Panc1 (cell line): ENCODE measurements around the gene ZNF516. TPM values are rescaled to one million over a fixed set of nuclear protein-coding genes. Genes with fewer than 3 reads are reported as not detected.

Source experiments
- ATAC-seq: fragments of 200-7000 bp; cut with Tn5 transposase; 2 replicates; pipeline ENCODE4 v1.9.1; 2020; ENCODE audit warnings: mild to moderate bottlenecking, moderate library complexity
- BruUV-seq: library from RNA; stranded (reverse); fragments of 400-500 nt; replicated peaks from 2 replicates; lab custom pipeline; 2021; lab: Mats Ljungman, UMichigan
- CTCF ChIA-PET: fragments of 300-600 bp; sonication (Branson Sonifier 250); formaldehyde crosslinking; loops from one replicate; lab custom pipeline; 2022; ENCODE audit warnings: antibody characterized with exemption; lab: Charles Lee
- POLR2A ChIA-PET: fragments of 300-600 bp; sonication (Branson Sonifier 250); formaldehyde crosslinking; loops from one replicate; lab custom pipeline; 2022; ENCODE audit warnings: antibody characterized with exemption; lab: Charles Lee
- DNase-seq: peaks from one replicate; pipeline ENCODE4 v3.0.0-alpha.2; 2010; ENCODE audit warnings: low read depth, low spot score
- H3K27ac ChIP-seq: 2 replicates; pipeline ENCODE4 v1.5.1; 2011; ENCODE audit warnings: mild to moderate bottlenecking, low read length, inconsistent platforms
- H3K27me3 ChIP-seq: fragments of 200-500 bp; sonication (Bioruptor generic); 2 replicates; pipeline ENCODE4 v1.6.0; 2014; ENCODE audit warnings: low read length, inconsistent platforms; ENCODE audit not compliant: control insufficient read depth, insufficient read depth
- H3K36me3 ChIP-seq: fragments of 200-500 bp; sonication (Bioruptor generic); 2 replicates; pipeline ENCODE4 v1.5.1; 2014; ENCODE audit warnings: inconsistent platforms, mild to moderate bottlenecking, low read length, moderate library complexity; ENCODE audit not compliant: control insufficient read depth, insufficient read depth
- H3K4me1 ChIP-seq: 2 replicates; pipeline ENCODE4 v1.5.1; 2011; ENCODE audit warnings: inconsistent platforms, mild to moderate bottlenecking, low read length, moderate library complexity; ENCODE audit not compliant: control insufficient read depth, insufficient read depth
- H3K4me3 ChIP-seq, 2 experiments: 2 replicates each; pipeline ENCODE4 v1.5.1; 2011 to 2012; ENCODE audit warnings: low read depth in 2 of 2, low read length in 2 of 2, mild to moderate bottlenecking in 2 of 2, inconsistent platforms in 1 of 2, moderate library complexity in 1 of 2
- H3K9me3 ChIP-seq: fragments of 200-500 bp; sonication (Bioruptor generic); 2 replicates; pipeline ENCODE4 v1.5.1; 2014; ENCODE audit warnings: low read depth, mild to moderate bottlenecking, inconsistent platforms, low read length, moderate library complexity; ENCODE audit not compliant: control insufficient read depth, insufficient read depth
- CTCF ChIP-seq: fragments of 450-650 bp; IDR thresholded peaks from 2 replicates; pipeline ENCODE4 v1.5.1; 2017; ENCODE audit warnings: mild to moderate bottlenecking
- POLR2AphosphoS5 ChIP-seq: IDR thresholded peaks from 2 replicates; pipeline ENCODE4 v1.6.1; 2012; ENCODE audit warnings: mild to moderate bottlenecking, low read depth, low read length, moderate library complexity
- REST ChIP-seq, 2 experiments: IDR thresholded peaks; 2 replicates each; pipeline ENCODE4 v1.6.1; 2011 to 2012; ENCODE audit warnings: low read depth in 2 of 2, control low read depth in 1 of 2, low read length in 1 of 2, mild to moderate bottlenecking in 1 of 2, moderate library complexity in 1 of 2; ENCODE audit not compliant: insufficient read depth in 1 of 2
- SIN3A ChIP-seq: IDR thresholded peaks from 2 replicates; pipeline ENCODE4 v1.6.1; 2012; ENCODE audit warnings: low read depth, mild to moderate bottlenecking, low read length, moderate library complexity, borderline replicate concordance; ENCODE audit not compliant: insufficient read depth
- TCF7L2 ChIP-seq: IDR thresholded peaks from 2 replicates; pipeline ENCODE4 v1.6.1; 2011; ENCODE audit warnings: mild to moderate bottlenecking, low read depth, low read length, inconsistent platforms
- in situ Hi-C: cut with HindIII; loops from 2 replicates; pipeline ENCODE4 v1.10.0; 2016; ENCODE audit warnings: low sequenced_read_pairs, low pct_unique_long_range_greater_than_20kb
- intact Hi-C: fragments of 100-400 bp; cut with micrococcal nuclease; formaldehyde crosslinking; loops from one replicate; pipeline ENCODE4 v1.10.0; 2022; ENCODE audit not compliant: unreplicated experiment
- total RNA-seq: library from RNA; stranded (reverse); gene quantifications from one replicate; pipeline ENCODE4 v1.2.1, GENCODE V29; 2021; ENCODE audit not compliant: unreplicated experiment

The ZNF516 gene
- total RNA-seq, 1 experiment from 2014 or later, result 28.6 TPM

- Histone ChIP-seq H3K4me1 (no peaks in the 10 kb centered on the region), H3K36me3 (no peaks in the 10 kb centered on the region), H3K4me3 (no peak overlapping the region), H3K27me3 (no peaks in the 10 kb centered on the region), H3K9me3 (no peaks in the 10 kb centered on the region), H3K27ac (no peak overlapping the region)
- CTCF ChIA-PET, result interaction anchor here (0.7 kb wide), 1 partner anchor 283 kb away, joined by 12 read pairs; no protein-coding TSS in a partner anchor
- TF ChIP-seq CTCF (no peak), POLR2AphosphoS5 (no peak), REST (IDR thresholded peaks at IDR 0.05; ENCODE audit: insufficient read depth in 1 of 2, low read depth in 2 of 2, low read length in 1 of 2) (no peak), SIN3A (no peak), TCF7L2 (no peak)
- POLR2A ChIA-PET, result no interaction called here
- DNase-seq (no peak), ATAC-seq (no peak)
- in situ Hi-C loops (no loop called here), intact Hi-C loops (no loop called here)
- BruUV-seq, result no TSS peak
Measured at GRCh38 chr18:76373297-76373696, 121.7 kb downstream of the ZNF516 start.

GRCh38 chr18:76371301-76372203 lies 123.5 kb downstream of the ZNF516 start:
- no peak for DNase-seq
- no peaks in the 10 kb centered on the region for H3K27me3 ChIP-seq
- no peak for ATAC-seq
- TF ChIP-seq TCF7L2, result no peak
- no peak for TF ChIP-seq POLR2AphosphoS5
- no peak for TF ChIP-seq CTCF
- TF ChIP-seq REST (IDR thresholded peaks at IDR 0.05; ENCODE audit: insufficient read depth in 1 of 2, low read depth in 2 of 2, low read length in 1 of 2), result no peak
- POLR2A ChIA-PET, result no interaction called here
- in situ Hi-C loops, result no loop called here
- no peak overlapping the region for H3K4me3 ChIP-seq
- no peaks in the 10 kb centered on the region for H3K9me3 ChIP-seq
- H3K27ac ChIP-seq, result no peak overlapping the region
- intact Hi-C loops, result no loop called here
- CTCF ChIA-PET, result no interaction called here
- no TSS peak for BruUV-seq
- H3K36me3 ChIP-seq, result no peaks in the 10 kb centered on the region
- H3K4me1 ChIP-seq, result no peaks in the 10 kb centered on the region
